Hepatocyte (in vitro differentiated cells): ENCODE measurements around the gene PSPN. TPM values are rescaled to one million over a fixed set of nuclear protein-coding genes. Genes with fewer than 3 reads are reported as not detected.
A peak's percentile ranks its signal among the peaks of the same experiment; 100 is the strongest.
"Not testable (repeated sequence)": the region's sequence is repeated elsewhere in the genome, so short reads cannot be mapped to it uniquely, and the experiment has no call there.

ENCODE experiments used
- DNase-seq: peaks from one replicate; pipeline ENCODE4 v3.0.0-alpha.2; 2016; ENCODE audit warnings: low spot score
- H2AFZ ChIP-seq: fragments of 200-600 bp; sonication (generic); 2 replicates; pipeline ENCODE4 v1.6.0; 2016; ENCODE audit warnings: antibody characterized with exemption, mild to moderate bottlenecking
- H3K27ac ChIP-seq: fragments of 200-600 bp; sonication (generic); 2 replicates; pipeline ENCODE4 v1.5.1; 2016; ENCODE audit warnings: mild to moderate bottlenecking
- H3K27me3 ChIP-seq: fragments of 200-600 bp; sonication (generic); 2 replicates; pipeline ENCODE4 v1.6.1; 2016
- H3K36me3 ChIP-seq: fragments of 200-600 bp; sonication (generic); replicated peaks from 2 replicates; pipeline ENCODE4 v1.5.1; 2016; ENCODE audit warnings: low read depth; ENCODE audit not compliant: insufficient read depth
- H3K4me1 ChIP-seq: fragments of 200-600 bp; sonication (generic); 2 replicates; pipeline ENCODE4 v1.5.1; 2016; ENCODE audit warnings: mild to moderate bottlenecking, moderate library complexity; ENCODE audit not compliant: insufficient read depth
- H3K4me2 ChIP-seq: fragments of 200-600 bp; sonication (generic); 2 replicates; pipeline ENCODE4 v1.6.0; 2016
- H3K4me3 ChIP-seq: fragments of 200-600 bp; sonication (generic); 2 replicates; pipeline ENCODE4 v1.5.1; 2016; ENCODE audit warnings: mild to moderate bottlenecking
- H3K79me2 ChIP-seq: fragments of 200-600 bp; sonication (generic); 2 replicates; pipeline ENCODE4 v1.6.0; 2017; ENCODE audit warnings: mild to moderate bottlenecking
- H3K9me2 ChIP-seq: fragments of 200-600 bp; sonication (generic); replicated peaks from 2 replicates; pipeline ENCODE4 v1.6.0; 2017; ENCODE audit warnings: mild to moderate bottlenecking; ENCODE audit not compliant: insufficient read depth
- H3K9me3 ChIP-seq: fragments of 200-600 bp; sonication (generic); 2 replicates; pipeline ENCODE4 v1.5.1; 2016; ENCODE audit warnings: low read depth, mild to moderate bottlenecking
- H4K20me1 ChIP-seq: fragments of 200-600 bp; sonication (generic); 2 replicates; pipeline ENCODE4 v1.6.0; 2016; ENCODE audit warnings: mild to moderate bottlenecking; ENCODE audit not compliant: insufficient read depth, poor library complexity, severe bottlenecking
- EZH2 ChIP-seq: fragments of 200-600 bp; sonication (generic); IDR thresholded peaks from 2 replicates; pipeline ENCODE4 v1.6.1; 2016; ENCODE audit warnings: antibody characterized with exemption, mild to moderate bottlenecking, borderline replicate concordance
- EZH2phosphoT487 ChIP-seq: fragments of 200-600 bp; sonication (generic); IDR thresholded peaks from one replicate; pipeline ENCODE4 v1.6.1; 2018; ENCODE audit warnings: antibody characterized with exemption, mild to moderate bottlenecking, low read depth, moderate library complexity; ENCODE audit not compliant: unreplicated experiment, severe bottlenecking
- WGBS: methylation state at CpG from one replicate; pipeline ENCODE4 v1.1.6; 2016; ENCODE audit warnings: low lambda C conversion rate; ENCODE audit errors: missing lambda C conversion rate; 5-methylcytosine and 5-hydroxymethylcytosine counted together
- polyA plus RNA-seq: library from polyadenylated mRNA; unstranded; fragments of >200 nt; fragmentation: Nextera tagmentation; extraction: Ambion mirVana; gene quantifications from 2 replicates; pipeline ENCODE4 v1.2.1, GENCODE V29; 2016
- total RNA-seq: library from RNA; depleted of rRNA; stranded (reverse); fragments of >200 nt; gene quantifications from 2 replicates; pipeline ENCODE4 v1.2.3, GENCODE V29; 2014
- TF ChIP-seq, protein P1 (sequence below): fragments of 200-600 bp; sonication (generic); IDR thresholded peaks from 2 replicates; pipeline ENCODE4 v1.5.1; 2016; ENCODE audit warnings: antibody characterized with exemption, mild to moderate bottlenecking; ENCODE audit not compliant: poor library complexity

Gene PSPN
- total and polyA plus RNA-seq, 2 experiments from 2014 or later = 2.7 TPM

DNA sequence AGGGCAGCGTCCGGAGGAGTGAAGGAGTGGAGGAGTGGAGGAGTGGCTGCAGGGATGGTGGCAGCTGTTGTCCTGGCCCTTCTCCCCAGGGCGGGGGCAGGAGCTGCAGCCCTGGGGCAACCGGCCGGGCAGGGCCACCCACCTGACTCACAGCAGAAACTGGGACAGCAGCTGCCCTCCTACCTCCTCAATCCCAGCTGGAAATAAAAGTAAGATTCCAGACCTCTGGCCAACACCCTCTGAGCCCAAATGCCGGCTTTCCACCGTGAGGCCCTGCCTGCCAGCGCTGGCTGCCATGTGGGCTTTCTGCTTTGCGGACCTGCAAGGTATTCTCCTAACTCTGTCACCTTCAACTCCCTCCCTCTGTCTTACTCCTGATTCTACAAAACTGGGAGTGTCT lies 17.7 kb downstream of the PSPN start:
- WGBS = 56% methylated on average over 9 of the region's 9 CpGs
- H2AFZ ChIP-seq = no peak overlapping the region
- no peak for TF ChIP-seq EZH2phosphoT487
- TF ChIP-seq EZH2 = no peak
- TF ChIP-seq, protein P1, sequence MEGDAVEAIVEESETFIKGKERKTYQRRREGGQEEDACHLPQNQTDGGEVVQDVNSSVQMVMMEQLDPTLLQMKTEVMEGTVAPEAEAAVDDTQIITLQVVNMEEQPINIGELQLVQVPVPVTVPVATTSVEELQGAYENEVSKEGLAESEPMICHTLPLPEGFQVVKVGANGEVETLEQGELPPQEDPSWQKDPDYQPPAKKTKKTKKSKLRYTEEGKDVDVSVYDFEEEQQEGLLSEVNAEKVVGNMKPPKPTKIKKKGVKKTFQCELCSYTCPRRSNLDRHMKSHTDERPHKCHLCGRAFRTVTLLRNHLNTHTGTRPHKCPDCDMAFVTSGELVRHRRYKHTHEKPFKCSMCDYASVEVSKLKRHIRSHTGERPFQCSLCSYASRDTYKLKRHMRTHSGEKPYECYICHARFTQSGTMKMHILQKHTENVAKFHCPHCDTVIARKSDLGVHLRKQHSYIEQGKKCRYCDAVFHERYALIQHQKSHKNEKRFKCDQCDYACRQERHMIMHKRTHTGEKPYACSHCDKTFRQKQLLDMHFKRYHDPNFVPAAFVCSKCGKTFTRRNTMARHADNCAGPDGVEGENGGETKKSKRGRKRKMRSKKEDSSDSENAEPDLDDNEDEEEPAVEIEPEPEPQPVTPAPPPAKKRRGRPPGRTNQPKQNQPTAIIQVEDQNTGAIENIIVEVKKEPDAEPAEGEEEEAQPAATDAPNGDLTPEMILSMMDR = no peak

GRCh38 chr19:6357174-6357573 lies 18.6 kb downstream of the PSPN start:
- Histone ChIP-seq H3K27ac (no peak overlapping the region), H3K4me3 (no peak overlapping the region), H3K4me1 (peaks cover under 1% of the 10 kb centered on the region), H2AFZ (no peak overlapping the region), H3K79me2 (peaks cover 2% of the 10 kb centered on the region), H3K9me2 (no peaks in the 10 kb centered on the region), H3K36me3 (no peaks in the 10 kb centered on the region), H4K20me1 (no peaks in the 10 kb centered on the region), H3K4me2 (no peak overlapping the region), H3K9me3 (no peaks in the 10 kb centered on the region), H3K27me3 (no peaks in the 10 kb centered on the region)
- no peak for DNase-seq
- TF ChIP-seq, protein P1 = no peak
- TF ChIP-seq EZH2 = no peak
- no peak for TF ChIP-seq EZH2phosphoT487
- WGBS = 83% methylated on average over 14 of the region's 14 CpGs

More for the DNA sequence above, 17.7 kb downstream of the PSPN start:
- H3K79me2 ChIP-seq = peaks cover 9% of the 10 kb centered on the region
- H3K9me3 ChIP-seq = no peaks in the 10 kb centered on the region
- no peak overlapping the region for H3K4me3 ChIP-seq
- no peak overlapping the region for H3K4me2 ChIP-seq
- no peaks in the 10 kb centered on the region for H3K36me3 ChIP-seq
- H3K27me3 ChIP-seq = no peaks in the 10 kb centered on the region
- no peak for DNase-seq
- no peak overlapping the region for H3K27ac ChIP-seq
- no peaks in the 10 kb centered on the region for H4K20me1 ChIP-seq
- H3K9me2 ChIP-seq = no peaks in the 10 kb centered on the region
- peaks cover 6% of the 10 kb centered on the region for H3K4me1 ChIP-seq

DNA sequence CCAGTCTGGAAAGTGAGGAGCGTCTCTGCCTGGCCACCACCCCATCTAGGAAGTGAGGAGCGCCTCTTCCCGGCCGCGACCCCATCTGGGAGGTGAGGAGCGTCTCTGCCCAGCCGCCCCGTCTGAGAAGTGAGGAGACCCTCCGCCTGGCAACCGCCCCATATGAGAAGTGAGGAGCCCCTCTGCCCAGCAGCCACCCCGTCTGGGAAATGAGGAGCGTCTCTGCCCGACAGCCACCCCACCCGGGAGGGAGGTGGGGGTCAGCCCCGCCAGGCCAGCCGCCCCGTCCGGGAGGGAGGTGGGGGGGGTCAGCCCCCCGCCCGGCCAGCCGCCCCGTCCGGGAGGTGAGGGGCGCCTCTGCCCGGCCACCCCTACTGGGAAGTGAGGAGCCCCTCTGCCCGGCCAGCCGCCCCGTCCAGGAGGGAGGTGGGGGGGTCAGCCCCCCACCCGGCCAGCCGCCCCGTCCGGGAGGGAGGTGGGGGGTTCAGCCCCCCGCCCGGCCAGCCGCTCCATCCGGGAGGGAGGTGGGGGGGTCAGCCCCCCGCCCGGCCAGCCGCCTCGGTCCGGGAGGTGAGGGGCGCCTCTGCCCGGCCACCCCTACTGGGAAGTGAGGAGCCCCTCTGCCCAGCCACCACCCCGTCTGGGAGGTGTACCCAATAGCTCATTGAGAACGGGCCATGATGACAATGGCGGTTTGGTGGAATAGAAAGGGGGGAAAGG lies 20.3 kb downstream of the PSPN start:
- not testable (repeated sequence) for H3K27ac ChIP-seq, H3K4me3 ChIP-seq, H3K27me3 ChIP-seq, DNase-seq, H3K4me1 ChIP-seq, H3K9me3 ChIP-seq, H4K20me1 ChIP-seq, H3K9me2 ChIP-seq, H3K36me3 ChIP-seq, H3K4me2 ChIP-seq, H2AFZ ChIP-seq, H3K79me2 ChIP-seq
- WGBS = 92% methylated on average over 4 of the region's 46 CpGs

DNA sequence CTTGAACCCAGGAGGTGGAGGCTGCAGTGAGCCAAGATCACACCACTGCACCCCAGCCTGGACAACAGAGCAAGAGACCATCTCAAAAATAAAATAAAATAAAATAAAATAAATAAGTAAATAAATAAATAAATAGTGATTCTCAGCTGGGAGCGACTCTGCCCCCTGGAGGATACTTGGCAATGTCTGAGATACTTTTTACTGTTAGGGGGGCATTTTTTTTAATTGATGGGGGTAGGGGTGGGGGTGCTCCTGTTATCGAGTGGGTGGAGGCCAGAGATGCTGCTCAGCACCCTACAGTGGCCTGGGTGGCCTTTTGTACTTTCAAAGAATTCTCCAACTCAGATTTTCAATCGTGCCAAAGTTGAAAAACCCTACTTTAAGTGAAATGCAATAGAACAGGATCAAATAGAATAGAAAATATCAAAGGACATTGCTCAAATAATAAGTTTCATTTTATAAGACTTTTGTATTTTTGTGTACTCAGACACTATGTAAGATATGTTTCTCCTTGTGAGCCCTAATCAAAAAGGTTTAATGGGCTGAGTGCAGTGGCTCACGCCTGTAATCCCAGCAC lies 21.5 kb downstream of the PSPN start:
- Histone ChIP-seq H3K9me2 (no peaks in the 10 kb centered on the region), H3K79me2 (no peaks in the 10 kb centered on the region), H4K20me1 (no peaks in the 10 kb centered on the region), H3K4me3 (no peak overlapping the region), H2AFZ (no peak overlapping the region), H3K9me3 (no peaks in the 10 kb centered on the region), H3K4me1 (no peaks in the 10 kb centered on the region), H3K4me2 (no peak overlapping the region), H3K36me3 (no peaks in the 10 kb centered on the region), H3K27ac (no peak overlapping the region), H3K27me3 (no peaks in the 10 kb centered on the region)
- TF ChIP-seq, protein P1 = peak; percentile 59
- TF ChIP-seq EZH2 = no peak
- DNase-seq = no peak
- WGBS = 73% methylated on average over 4 of the region's 4 CpGs
